Stimulated activated CD4-positive, alpha-beta T cell treated with anti-CD3 and anti-CD28 coated beads, Interleukin-1b, Interleukin-23, amount 100 ng/mL, for 4 hours (primary cell): ENCODE results near the gene CNPY2.
"Not testable (repeated sequence)": the region's sequence is repeated elsewhere in the genome, so short reads cannot be mapped to it uniquely, and the experiment has no call there.

Experiments
- DNase-seq, 2 donors: peaks; one replicate each; pipeline ENCODE4 v3.0.0-alpha.2; 2020; ENCODE audit warnings: low read depth in 2 of 2

The CNPY2 gene

GRCh38 chr12:56315622-56316473 is at the start of gene CNPY2:
CNPY2 (minus strand) TSS chr12:56315988; CDS start chr12:56315217, 771 bp downstream.
- peak; percentile 80 to 84 for DNase-seq

DNA sequence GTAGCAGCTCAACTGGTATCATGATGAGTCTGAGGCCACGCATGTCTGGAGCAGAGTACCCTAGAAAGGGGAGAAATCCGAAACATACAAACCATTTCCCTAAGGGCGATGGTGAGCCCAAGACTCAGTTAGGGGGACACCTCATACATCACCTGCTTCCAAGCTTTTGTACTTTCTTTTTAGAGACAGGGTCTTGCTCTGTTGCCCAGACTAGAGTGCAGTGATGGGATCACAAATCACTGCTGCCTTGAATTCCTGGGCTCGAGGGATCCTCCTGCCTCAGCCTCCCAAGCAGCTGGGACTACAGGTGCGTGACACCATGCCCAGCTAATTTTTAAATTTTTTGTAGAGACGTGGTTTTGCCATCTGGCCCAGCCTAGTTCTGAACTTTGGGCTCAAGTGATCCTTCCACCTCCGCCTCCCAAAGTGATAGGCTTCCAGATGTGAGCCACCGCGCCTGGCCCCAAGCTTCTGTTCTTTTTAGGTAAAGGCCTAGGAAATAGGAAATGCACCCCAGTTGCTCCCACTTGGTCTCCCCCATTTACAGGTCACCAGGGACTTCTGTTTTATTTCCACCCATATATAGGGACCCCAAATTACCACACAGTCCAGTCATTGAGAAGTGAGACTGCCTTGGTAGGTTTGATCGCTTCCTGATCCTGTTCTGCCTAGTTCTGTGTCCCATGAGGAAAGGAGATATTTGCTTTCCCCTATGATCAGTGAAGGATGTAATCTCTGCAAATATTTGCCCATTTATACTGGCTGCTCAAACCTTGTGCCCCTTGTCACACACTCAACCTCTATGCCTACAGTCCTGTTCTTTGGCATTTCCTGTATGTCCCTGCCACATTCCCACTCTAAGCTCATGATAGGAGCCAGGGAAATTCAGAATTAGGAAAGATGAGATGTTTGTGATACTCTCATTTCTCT is 46.6 kb upstream of the CNPY2 start, which contains the start of gene APOF:
APOF (minus strand) TSS at position 728 of the 930 bp plus-strand sequence; CDS start at position 616, 112 bp downstream.
- no peak for DNase-seq

DNA sequence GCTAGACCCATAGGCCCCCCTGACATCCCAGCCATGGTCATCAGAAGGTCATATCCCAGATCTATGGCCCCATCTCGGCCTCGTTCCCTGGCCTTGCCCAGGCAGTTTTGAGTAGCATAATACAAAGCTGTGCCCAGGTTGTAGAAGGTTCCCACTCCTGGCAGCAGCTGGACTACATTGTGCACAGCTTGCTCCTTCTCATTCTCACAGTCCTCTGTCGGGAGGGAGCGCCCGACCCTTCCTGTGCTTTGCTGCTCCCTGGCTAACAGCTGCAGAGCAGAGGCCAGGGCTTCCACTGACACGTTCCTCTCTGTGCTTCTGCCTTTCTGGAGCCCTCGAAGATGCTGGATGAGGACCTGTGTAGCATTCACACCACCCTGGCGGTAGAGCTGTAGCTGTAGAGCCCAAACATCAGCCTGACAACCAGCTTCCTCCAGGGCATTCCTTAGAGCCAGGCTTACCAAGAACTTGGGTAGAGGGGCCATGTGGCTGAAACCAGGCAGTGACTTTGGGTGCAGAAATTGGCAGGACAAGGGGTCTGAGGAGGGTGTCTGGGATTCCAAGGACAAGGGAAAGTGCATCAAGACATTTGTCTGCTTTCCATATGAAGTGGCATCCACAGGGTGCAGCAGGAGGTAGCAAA is 45.8 kb upstream of the CNPY2 start:
- no peak for DNase-seq

GRCh38 chr12:56359851-56360767 is 44.3 kb upstream of the CNPY2 start, which contains the start of gene STAT2:
STAT2 (minus strand) TSS chr12:56360107; CDS start chr12:56356571, 3,536 bp downstream.
- peak; percentile 96 for DNase-seq

DNA sequence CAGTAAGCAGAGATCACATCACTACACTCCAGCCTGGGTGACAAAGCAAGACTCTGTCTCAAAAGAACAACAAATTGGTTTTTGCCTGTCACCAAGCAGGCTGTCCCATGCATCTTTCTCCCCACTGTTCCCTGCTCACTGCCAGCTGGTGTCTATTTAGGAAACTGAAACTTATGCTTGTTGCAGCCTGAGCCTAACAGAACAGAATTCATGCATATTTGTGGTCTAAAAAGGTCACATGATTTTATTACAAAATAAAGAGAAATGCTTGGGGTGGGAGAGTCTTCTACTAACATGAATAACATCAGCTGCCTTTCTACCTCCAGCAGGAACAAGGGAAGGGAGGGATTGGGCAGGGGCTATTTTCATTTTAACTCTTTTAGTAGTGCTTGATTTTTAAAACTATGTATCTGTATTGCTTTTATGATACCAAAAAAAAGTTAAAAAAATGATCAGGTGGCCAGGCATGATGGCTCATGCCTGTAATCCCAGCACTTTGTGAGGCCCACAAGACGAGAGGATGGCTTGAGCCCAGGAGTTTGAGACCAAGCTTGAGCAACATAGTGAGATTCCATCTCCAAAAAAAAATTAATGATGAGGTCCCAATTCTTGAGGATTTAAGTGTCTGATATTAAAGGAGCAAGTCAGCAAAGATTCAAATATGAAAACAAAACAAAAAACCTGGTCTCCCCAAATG is 43.2 kb upstream of the CNPY2 start:
- DNase-seq: no peak

- DNase-seq: no peak
Observed at GRCh38 chr12:56351325-56351724, 35.5 kb upstream of the CNPY2 start.

DNA sequence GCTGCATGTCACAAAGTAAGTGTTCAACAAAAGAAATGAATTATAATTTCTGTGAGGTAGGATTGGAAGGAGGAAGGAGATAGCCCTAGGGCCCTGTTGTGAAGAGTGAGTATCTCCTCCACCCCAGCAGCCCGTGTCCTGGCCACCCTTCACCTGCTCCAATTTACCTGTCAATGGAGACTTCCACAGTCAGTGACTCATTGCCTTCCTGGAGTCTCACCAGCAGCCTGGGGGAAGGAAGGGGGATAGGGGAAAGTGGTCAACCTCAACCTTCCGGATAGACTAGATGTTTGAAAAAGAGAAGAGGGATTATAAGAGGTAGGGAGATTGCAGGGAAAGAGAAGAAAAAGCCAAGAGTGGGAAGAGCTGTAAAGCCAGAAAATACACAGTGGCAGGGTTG is 34.9 kb upstream of the CNPY2 start:
- no peak for DNase-seq

- DNase-seq: no peak
Observed at GRCh38 chr12:56348776-56349175, 33.0 kb upstream of the CNPY2 start.

- DNase-seq: not testable (repeated sequence)
Observed at GRCh38 chr12:56347255-56347654, 31.5 kb upstream of the CNPY2 start.

- DNase-seq: no peak
Observed at GRCh38 chr12:56346675-56347074, 30.9 kb upstream of the CNPY2 start.

DNA sequence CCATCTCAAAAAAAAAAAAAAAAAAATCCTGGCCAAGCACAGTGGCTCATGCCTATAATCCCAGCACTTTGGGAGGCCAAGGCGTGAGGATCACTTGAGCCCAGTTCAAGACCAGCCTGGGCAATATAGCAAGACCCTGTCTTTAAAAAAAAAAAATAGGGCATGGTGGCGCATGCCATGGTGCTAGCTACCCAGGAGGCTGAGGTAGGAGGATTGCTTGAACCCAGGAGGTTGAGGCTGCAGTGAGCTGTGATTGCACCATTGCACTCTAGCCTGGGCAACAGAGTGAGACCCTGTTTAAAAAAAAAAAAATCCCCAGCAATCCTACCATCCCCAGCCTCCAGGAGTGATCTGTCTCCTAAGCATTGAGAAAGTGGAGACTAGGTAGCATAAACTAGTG is 26.5 kb upstream of the CNPY2 start:
- DNase-seq: not testable (repeated sequence)

DNA sequence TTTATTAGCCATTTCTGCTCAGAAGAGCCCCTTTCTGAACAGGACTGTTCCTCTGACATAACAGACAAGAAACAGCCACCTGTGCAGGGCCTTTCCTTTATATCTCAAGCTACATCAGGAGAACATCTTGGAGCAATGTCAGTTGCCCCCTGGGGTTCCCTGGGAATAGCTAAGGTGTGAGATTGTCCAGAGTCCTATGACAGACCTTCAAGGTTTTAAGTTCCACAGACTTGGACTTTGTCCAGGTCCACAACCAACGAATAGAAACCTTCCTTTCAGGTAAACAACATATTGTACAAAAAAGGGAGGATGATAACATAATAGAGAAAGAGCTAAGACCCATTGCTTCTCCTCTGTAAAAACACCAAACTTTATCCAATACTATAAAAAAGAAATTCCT is 25.8 kb upstream of the CNPY2 start:
- DNase-seq: no peak

DNA sequence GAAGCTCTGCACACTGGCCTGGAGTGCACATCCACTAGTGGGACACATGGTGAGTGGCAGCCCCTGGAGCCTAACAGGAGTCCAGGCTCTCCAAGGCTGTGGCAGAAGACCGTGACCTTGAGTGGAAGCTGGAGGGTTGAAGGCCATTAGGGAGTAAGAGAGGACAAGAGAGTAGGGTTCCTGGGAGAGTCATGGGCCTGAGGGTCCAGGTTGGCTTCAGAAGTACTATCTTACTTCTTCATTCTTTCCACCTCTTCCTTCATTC is 23.3 kb upstream of the CNPY2 start:
- DNase-seq: no peak

DNA sequence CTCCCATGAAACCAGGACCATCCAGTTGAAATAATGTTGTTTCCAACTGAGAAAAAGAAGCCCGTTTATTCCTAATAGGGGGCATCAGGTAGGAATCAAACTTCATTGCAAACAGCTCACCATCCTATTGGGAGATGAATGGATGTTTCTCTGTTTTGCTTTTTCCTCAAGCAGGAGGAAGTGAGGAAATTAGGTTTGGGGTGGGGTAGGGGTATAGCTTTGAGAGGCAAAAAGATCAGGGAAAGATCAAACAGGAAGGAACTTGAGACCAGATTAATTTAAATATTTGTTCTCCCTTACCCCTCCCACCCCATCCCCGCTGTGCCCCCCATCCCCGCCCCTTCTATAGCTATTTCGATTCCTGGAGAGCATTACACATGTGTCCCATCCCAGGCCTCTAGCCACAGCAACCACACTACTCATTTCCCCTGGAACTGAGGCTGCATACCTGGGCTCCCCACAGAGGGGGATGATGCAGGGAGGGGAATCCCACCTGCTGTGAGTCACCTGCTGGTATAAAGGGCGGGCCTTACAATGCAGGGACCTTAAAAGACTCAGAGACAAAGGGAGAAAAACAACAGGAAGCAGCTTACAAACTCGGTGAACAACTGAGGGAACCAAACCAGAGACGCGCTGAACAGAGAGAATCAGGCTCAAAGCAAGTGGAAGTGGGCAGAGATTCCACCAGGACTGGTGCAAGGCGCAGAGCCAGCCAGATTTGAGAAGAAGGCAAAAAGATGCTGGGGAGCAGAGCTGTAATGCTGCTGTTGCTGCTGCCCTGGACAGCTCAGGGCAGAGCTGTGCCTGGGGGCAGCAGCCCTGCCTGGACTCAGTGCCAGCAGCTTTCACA is 22.7 kb upstream of the CNPY2 start, which contains the start of gene IL23A:
IL23A (plus strand) TSS at position 577 of the 850 bp plus-strand sequence; CDS start at position 738, 161 bp downstream.
- peak; percentile 63 to 81 for DNase-seq

- no peak for DNase-seq
Observed at GRCh38 chr12:56337753-56338251, 22.0 kb upstream of the CNPY2 start.

GRCh38 chr12:56336361-56337167 is 20.8 kb upstream of the CNPY2 start:
- DNase-seq: no peak

DNA sequence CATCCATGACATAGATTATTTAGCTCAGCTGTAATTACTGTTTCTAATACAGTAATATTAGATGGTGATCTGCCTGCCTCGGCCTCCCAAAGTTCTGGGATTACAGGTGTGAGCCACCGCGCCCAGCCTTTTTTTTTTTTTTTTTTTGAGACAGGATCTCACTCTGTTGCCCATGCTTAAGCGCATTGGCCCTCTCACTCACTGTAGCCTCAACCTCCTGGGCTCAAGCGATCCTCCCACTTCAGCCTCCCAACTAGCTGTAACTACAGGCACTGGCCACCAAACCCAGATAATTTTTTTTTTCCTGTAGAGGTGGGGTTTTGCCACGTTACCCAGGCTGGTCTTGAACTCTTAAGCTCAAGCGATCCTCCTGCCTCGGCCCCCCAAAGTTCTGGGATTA is 19.7 kb upstream of the CNPY2 start:
- not testable (repeated sequence) for DNase-seq

- DNase-seq: no peak
Observed at GRCh38 chr12:56334490-56334793, 18.7 kb upstream of the CNPY2 start.
